Measurements from ENCODE around the gene NUTM2D.
"Not testable (repeated sequence)": the region's sequence is repeated elsewhere in the genome, so short reads cannot be mapped to it uniquely, and the experiment has no call there.

NUTM2D gene

GRCh38 chr10:87374091-87374490, 16.5 kb downstream of the NUTM2D start:
- DNase-seq: not testable (repeated sequence)

GRCh38 chr10:87379115-87379514, 21.6 kb downstream of the NUTM2D start:
- DNase-seq: not testable (repeated sequence)

GRCh38 chr10:87383149-87383857, 25.8 kb downstream of the NUTM2D start:
- not testable (repeated sequence) for DNase-seq

GRCh38 chr10:87384283-87384682, 26.7 kb downstream of the NUTM2D start:
- DNase-seq: not testable (repeated sequence)

GRCh38 chr10:87385762-87386360, 28.3 kb downstream of the NUTM2D start:
- DNase-seq: not testable (repeated sequence)

GRCh38 chr10:87391360-87391759, 33.8 kb downstream of the NUTM2D start:
- not testable (repeated sequence) for DNase-seq

- DNase-seq: not testable (repeated sequence)
Measured at GRCh38 chr10:87396206-87396605, 38.7 kb downstream of the NUTM2D start.

GRCh38 chr10:87398436-87398835, 40.9 kb downstream of the NUTM2D start:
- not testable (repeated sequence) for DNase-seq

- not testable (repeated sequence) for DNase-seq
Measured at GRCh38 chr10:87407516-87408467, 50.2 kb downstream of the NUTM2D start.

GRCh38 chr10:87413921-87414320, 56.4 kb downstream of the NUTM2D start:
- not testable (repeated sequence) for DNase-seq
